Endothelial cell of umbilical vein (primary cell): ENCODE results near the gene INTS14. TPM values are rescaled to one million over a fixed set of nuclear protein-coding genes. Genes with fewer than 3 reads are reported as not detected.

ENCODE experiments used
- BruUV-seq: library from RNA; stranded (reverse); fragments of 400-500 nt; replicated peaks from 2 replicates; lab custom pipeline; 2021; lab: Mats Ljungman, UMichigan
- CTCF ChIA-PET: fragments of 300-600, 350-600 bp; sonication (Branson Sonifier 250); formaldehyde crosslinking; loops from one replicate; lab custom pipeline; 2021; ENCODE audit warnings: antibody characterized with exemption, inconsistent platforms; lab: Charles Lee
- POLR2A ChIA-PET: fragments of 300-600, 350-600 bp; sonication (Branson Sonifier 250); formaldehyde crosslinking; loops from one replicate; lab custom pipeline; 2021; ENCODE audit warnings: antibody characterized with exemption, inconsistent platforms; lab: Charles Lee
- DNase-seq: peaks from one replicate; pipeline ENCODE4 v3.0.0-alpha.2; 2011; ENCODE audit warnings: low read depth, low spot score
- FAIRE-seq: peaks from 2 replicates; lab custom pipeline; 2011; peaks lifted over from hg19 to GRCh38; lab: Jason Lieb, UNC
- H2AFZ ChIP-seq: 2 replicates; pipeline ENCODE4 v1.6.0; 2012; ENCODE audit warnings: low read depth, low read length, control low read depth, inconsistent platforms
- H3K27ac ChIP-seq: 2 replicates; pipeline ENCODE4 v1.5.1; 2011; ENCODE audit warnings: low read depth, mild to moderate bottlenecking, control low read depth, low read length, moderate library complexity; ENCODE audit not compliant: insufficient read depth
- H3K27me3 ChIP-seq, 2 experiments: 2 replicates each; pipeline versions ENCODE4 v1.6.0 to v1.6.1; 2011; ENCODE audit warnings: low read length in 2 of 2, mixed read lengths in 1 of 2; ENCODE audit not compliant: control insufficient read depth in 2 of 2, insufficient read depth in 2 of 2
- H3K36me3 ChIP-seq, 2 experiments: 2 replicates in 1 of 2; 3 replicates in 1 of 2; pipeline ENCODE4 v1.5.1; 2011; ENCODE audit warnings: low read length in 2 of 2, mild to moderate bottlenecking in 1 of 2, moderate library complexity in 1 of 2; ENCODE audit not compliant: control insufficient read depth in 2 of 2, insufficient read depth in 2 of 2; ENCODE audit errors: extremely low read depth in 1 of 2
- H3K4me1 ChIP-seq: 3 replicates; pipeline ENCODE4 v1.5.1; 2011; ENCODE audit warnings: mild to moderate bottlenecking, low read length; ENCODE audit not compliant: control insufficient read depth, insufficient read depth; ENCODE audit errors: extremely low read depth
- H3K4me2 ChIP-seq: 2 replicates; pipeline ENCODE4 v1.6.1; 2011; ENCODE audit warnings: low read length, control low read depth, mixed read lengths; ENCODE audit not compliant: insufficient read depth
- H3K4me3 ChIP-seq, 3 experiments: fragments of 200-600 bp in 1 of 3; sonication (generic), shearing (Covaris generic) in 1 of 3; replicated peaks in 1 of 3; 2 replicates each; pipeline ENCODE4 v1.5.1; 2011 to 2016; ENCODE audit warnings: control low read depth in 3 of 3, low read length in 3 of 3, mild to moderate bottlenecking in 2 of 3, inconsistent platforms in 1 of 3, low read depth in 1 of 3, moderate library complexity in 1 of 3; ENCODE audit not compliant: insufficient read depth in 1 of 3
- H3K79me2 ChIP-seq: 2 replicates; pipeline ENCODE4 v1.6.0; 2012; ENCODE audit warnings: low read length, inconsistent platforms; ENCODE audit not compliant: control insufficient read depth, insufficient read depth
- H3K9ac ChIP-seq: replicated peaks from 2 replicates; pipeline ENCODE3; 2011; ENCODE audit warnings: low read length, control low read depth; ENCODE audit not compliant: insufficient read depth; ENCODE audit errors: extremely low read depth
- H3K9me1 ChIP-seq: replicated peaks from 3 replicates; pipeline ENCODE4 v1.6.0; 2011; ENCODE audit warnings: mild to moderate bottlenecking, low read length; ENCODE audit not compliant: control insufficient read depth, insufficient read depth; ENCODE audit errors: extremely low read depth
- H3K9me3 ChIP-seq: replicated peaks from 2 replicates; pipeline ENCODE4 v1.5.1; 2012; ENCODE audit warnings: low read length, inconsistent platforms; ENCODE audit not compliant: control insufficient read depth, insufficient read depth
- H4K20me1 ChIP-seq: replicated peaks from 2 replicates; pipeline ENCODE3; 2011; ENCODE audit warnings: mild to moderate bottlenecking, low read length; ENCODE audit not compliant: control insufficient read depth, insufficient read depth; ENCODE audit errors: extremely low read depth
- CTCF ChIP-seq, 2 donors: IDR thresholded peaks; 1 replicate in 1 of 2; 2 replicates in 1 of 2; pipeline ENCODE4 v1.5.1; 2011; ENCODE audit warnings: low read length in 2 of 2, mild to moderate bottlenecking in 2 of 2, moderate library complexity in 2 of 2, control low read depth in 1 of 2, inconsistent platforms in 1 of 2, low read depth in 1 of 2; ENCODE audit not compliant: insufficient read depth in 1 of 2; ENCODE audit errors: extremely low read depth in 1 of 2
- EZH2 ChIP-seq: IDR thresholded peaks from 2 replicates; pipeline ENCODE4 v1.6.1; 2012; ENCODE audit warnings: borderline replicate concordance, low read depth, mild to moderate bottlenecking, moderate library complexity, low read length, inconsistent platforms; ENCODE audit not compliant: severe bottlenecking
- FOS ChIP-seq: IDR thresholded peaks from 2 replicates; pipeline ENCODE4 v1.6.1; 2011; ENCODE audit warnings: mild to moderate bottlenecking, low read length, moderate library complexity, borderline replicate concordance; ENCODE audit not compliant: insufficient read depth
- GATA2 ChIP-seq: IDR thresholded peaks from 2 replicates; pipeline ENCODE4 v1.7.0; 2011; ENCODE audit warnings: low read depth, mild to moderate bottlenecking, moderate library complexity, mixed read lengths, low read length; ENCODE audit not compliant: insufficient read length, insufficient read depth
- JUN ChIP-seq: IDR thresholded peaks from 2 replicates; pipeline ENCODE4 v1.6.1; 2011; ENCODE audit warnings: borderline replicate concordance, low read depth; ENCODE audit not compliant: insufficient read length, insufficient read depth
- MAX ChIP-seq: IDR thresholded peaks from 2 replicates; pipeline ENCODE4 v1.6.1; 2011; ENCODE audit not compliant: insufficient read depth, insufficient read length
- MYC ChIP-seq: IDR thresholded peaks from one replicate; pipeline ENCODE4 v1.6.1; 2011; ENCODE audit warnings: mild to moderate bottlenecking, low read depth, low read length
- POLR2A ChIP-seq: IDR thresholded peaks from 2 replicates; pipeline ENCODE4 v1.6.1; 2012; ENCODE audit warnings: low read depth, mild to moderate bottlenecking, control low read depth, low read length
- POLR2AphosphoS5 ChIP-seq: IDR thresholded peaks from 2 replicates; pipeline ENCODE4 v1.6.1; 2012; ENCODE audit warnings: low read depth, mild to moderate bottlenecking, control low read depth, low read length, moderate library complexity; ENCODE audit not compliant: insufficient read depth
- dilution Hi-C: fragments of 300-500 bp; cut with MboI; formaldehyde crosslinking; loops from one replicate; pipeline ENCODE4 v1.15.0; 2019; ENCODE audit warnings: low sequenced_read_pairs; ENCODE audit not compliant: extremely low pct_ligation_motif_present
- intact Hi-C: fragments of 100-400 bp; cut with micrococcal nuclease; formaldehyde crosslinking; loops from one replicate; pipeline ENCODE4 v1.10.0; 2022
- polyA plus RNA-seq, 4 experiments: library from polyadenylated mRNA; depleted of rRNA in 3 of 4; stranded (reverse) in 3 of 4; unstranded in 1 of 4; fragments of >200 nt; gene quantifications; 2 replicates each; pipeline versions ENCODE4 v1.2.1 to v1.2.3, GENCODE V29; 2011 to 2012; ENCODE audit warnings: missing spikeins in 1 of 4
- total RNA-seq: library from RNA; stranded (reverse); gene quantifications from 2 replicates; pipeline ENCODE4 v1.2.3, GENCODE V29; 2021

INTS14 gene
- total and polyA plus RNA-seq, 2 donors (not counting 3 experiments of a cell fraction or from before 2014, with no cell fraction given): 41.7 to 52.6 TPM

- Histone ChIP-seq H3K4me2 (no peak overlapping the region), H3K9ac (no peak overlapping the region), H4K20me1 (no peaks in the 10 kb centered on the region), H3K9me1 (no peaks in the 10 kb centered on the region), H3K79me2 (peaks cover 78% of the 10 kb centered on the region), H3K4me3 (no peak overlapping the region), H3K9me3 (no peaks in the 10 kb centered on the region), H3K36me3 (no peaks in the 10 kb centered on the region), H3K4me1 (no peaks in the 10 kb centered on the region), H3K27ac (no peak overlapping the region), H3K27me3 (no peaks in the 10 kb centered on the region), H2AFZ (no peak overlapping the region)
- BruUV-seq: no TSS peak
- intact Hi-C loops: no loop called here
- CTCF ChIA-PET: no interaction called here
- POLR2A ChIA-PET: no interaction called here
- TF ChIP-seq CTCF (IDR thresholded peaks at IDR 0.05; ENCODE audit: extremely low read depth in 1 of 2, insufficient read depth in 1 of 2, low read depth in 1 of 2, low read length in 2 of 2) (no peak), MYC (no peak), MAX (no peak), POLR2A (no peak), POLR2AphosphoS5 (no peak), GATA2 (no peak), JUN (no peak), EZH2 (no peak), FOS (no peak)
- no peak for FAIRE-seq
- DNase-seq: no peak
- dilution Hi-C loops: no loop called here
These were observed 69.6 kb downstream of the INTS14 start for GRCh38 chr15:65541231-65541820.
